CD14-positive monocyte (primary cell): ENCODE measurements around the gene SMAD6. TPM values are rescaled to one million over a fixed set of nuclear protein-coding genes. Genes with fewer than 3 reads are reported as not detected.
A peak's percentile ranks its signal among the peaks of the same experiment; 100 is the strongest.

Experiments used
- DNase-seq, 3 donors: peaks; one replicate each; pipeline ENCODE4 v3.0.0-alpha.2; 2011 to 2022
- H2AFZ ChIP-seq: 2 replicates; pipeline ENCODE4 v1.6.0; 2012; ENCODE audit warnings: mild to moderate bottlenecking, low read depth, low read length, inconsistent platforms; ENCODE audit not compliant: insufficient read depth, poor library complexity, severe bottlenecking
- H3K27ac ChIP-seq, 2 donors: 1 replicate in 1 of 2; 2 replicates in 1 of 2; pipeline ENCODE4 v1.5.1; 2012 to 2013; ENCODE audit warnings: low read length in 2 of 2, control low read depth in 1 of 2, inconsistent platforms in 1 of 2, low read depth in 1 of 2, mild to moderate bottlenecking in 1 of 2
- H3K27me3 ChIP-seq, 2 donors: one replicate each; pipeline versions ENCODE4 v1.6.0 to v1.6.1; 2011 to 2013; ENCODE audit warnings: low read length in 2 of 2; ENCODE audit not compliant: control insufficient read depth in 2 of 2, insufficient read depth in 2 of 2
- H3K36me3 ChIP-seq, 2 donors: replicated peaks in 1 of 2; 1 replicate in 1 of 2; 2 replicates in 1 of 2; pipeline versions ENCODE4 v1.5.1 to v1.6.1; 2012 to 2013; ENCODE audit warnings: low read length in 2 of 2, control low read depth in 1 of 2, inconsistent platforms in 1 of 2, mild to moderate bottlenecking in 1 of 2; ENCODE audit not compliant: insufficient read depth in 2 of 2, control insufficient read depth in 1 of 2
- H3K4me1 ChIP-seq, 2 donors: 1 replicate in 1 of 2; 2 replicates in 1 of 2; pipeline versions ENCODE4 v1.5.1 to v1.6.1; 2012 to 2013; ENCODE audit warnings: low read length in 2 of 2, control low read depth in 1 of 2, inconsistent platforms in 1 of 2, mild to moderate bottlenecking in 1 of 2, moderate library complexity in 1 of 2; ENCODE audit not compliant: insufficient read depth in 2 of 2, control insufficient read depth in 1 of 2
- H3K4me2 ChIP-seq: replicated peaks from 2 replicates; pipeline ENCODE3; 2012; ENCODE audit warnings: low read length, moderate library complexity, mild to moderate bottlenecking; ENCODE audit not compliant: poor library complexity, severe bottlenecking; ENCODE audit errors: extremely low read depth
- H3K4me3 ChIP-seq, 3 experiments: fragments of 200-600 bp in 1 of 3; sonication (generic) in 1 of 3; replicated peaks in 1 of 3; 1 replicate in 2 of 3; 2 replicates in 1 of 3; pipeline ENCODE4 v1.5.1; 2011 to 2013; ENCODE audit warnings: low read length in 3 of 3, mild to moderate bottlenecking in 3 of 3, control low read depth in 2 of 3, low read depth in 2 of 3, inconsistent platforms in 1 of 3, moderate library complexity in 1 of 3
- H3K79me2 ChIP-seq: 2 replicates; pipeline ENCODE4 v1.6.0; 2012; ENCODE audit warnings: mild to moderate bottlenecking, control low read depth, inconsistent platforms, low read length, moderate library complexity; ENCODE audit not compliant: insufficient read depth
- H3K9ac ChIP-seq: 2 replicates; pipeline ENCODE4 v1.6.0; 2017; ENCODE audit warnings: low read length, mild to moderate bottlenecking; ENCODE audit not compliant: insufficient read depth, poor library complexity, severe bottlenecking
- H3K9me3 ChIP-seq, 2 donors: replicated peaks in 1 of 2; 1 replicate in 1 of 2; 2 replicates in 1 of 2; pipeline versions ENCODE4 v1.5.1 to v1.6.1; 2012 to 2013; ENCODE audit warnings: low read length in 2 of 2, control low read depth in 1 of 2; ENCODE audit not compliant: control insufficient read depth in 1 of 2, insufficient read depth in 1 of 2
- H4K20me1 ChIP-seq: 2 replicates; pipeline ENCODE4 v1.6.0; 2012; ENCODE audit warnings: mild to moderate bottlenecking, low read length, control low read depth, moderate library complexity; ENCODE audit not compliant: insufficient read depth
- H3K27ac Mint-ChIP-seq, 7 donors: one replicate each; pipeline ENCODE4 v1.8.0; 2020; ENCODE audit warnings: mild to moderate bottlenecking in 7 of 7, mixed read lengths in 7 of 7, moderate library complexity in 6 of 7, inconsistent platforms in 2 of 7
- H3K27me3 Mint-ChIP-seq, 3 donors: one replicate each; pipeline ENCODE4 v1.8.0; 2021 to 2022; ENCODE audit warnings: low read depth in 3 of 3, mild to moderate bottlenecking in 3 of 3, mixed read lengths in 3 of 3, moderate library complexity in 3 of 3, inconsistent platforms in 1 of 3
- H3K36me3 Mint-ChIP-seq, 2 donors: one replicate each; pipeline ENCODE4 v1.8.0; 2020; ENCODE audit warnings: mixed read lengths in 2 of 2, inconsistent platforms in 1 of 2, mild to moderate bottlenecking in 1 of 2
- H3K4me1 Mint-ChIP-seq: one replicate; pipeline ENCODE4 v1.8.0; 2020; ENCODE audit warnings: mild to moderate bottlenecking, mixed read lengths
- H3K4me3 Mint-ChIP-seq, 2 donors: one replicate each; pipeline ENCODE4 v1.8.0; 2020; ENCODE audit warnings: mild to moderate bottlenecking in 2 of 2, mixed read lengths in 2 of 2, moderate library complexity in 1 of 2
- H3K9me3 Mint-ChIP-seq, 7 donors: one replicate each; pipeline ENCODE4 v1.8.0; 2020 to 2022; ENCODE audit warnings: mixed read lengths in 7 of 7, mild to moderate bottlenecking in 6 of 7, moderate library complexity in 6 of 7, inconsistent platforms in 2 of 7
- WGBS: methylation state at CpG from one replicate; pipeline ENCODE4 v1.1.5; 2013; ENCODE audit warnings: missing lambda C conversion rate; ENCODE audit not compliant: insufficient coverage; 5-methylcytosine and 5-hydroxymethylcytosine counted together
- intact Hi-C, 2 donors: fragments of 100-400 bp; cut with micrococcal nuclease; formaldehyde crosslinking; loops; one replicate each; pipeline versions ENCODE4 v1.15.0 to v1.15.1; 2023
- polyA plus RNA-seq, 3 donors: library from polyadenylated mRNA; depleted of rRNA in 1 of 3; unstranded in 2 of 3; stranded (reverse) in 1 of 3; fragments of 300-500 nt in 2 of 3; fragments of >200 nt in 1 of 3; fragmentation: Illumina TruSeq in 2 of 3; gene quantifications; 1 replicate in 2 of 3; 2 replicates in 1 of 3; pipeline ENCODE4 v1.2.3, GENCODE V29; 2012 to 2021
- TF ChIP-seq, protein P1 (sequence below): fragments of 200-600 bp; IDR thresholded peaks from one replicate; pipeline ENCODE4 v1.8.0; 2022; ENCODE audit warnings: antibody characterized with exemption, mild to moderate bottlenecking

The SMAD6 gene
- polyA plus RNA-seq, 3 donors: 0.31 TPM; not detected in 2

DNA sequence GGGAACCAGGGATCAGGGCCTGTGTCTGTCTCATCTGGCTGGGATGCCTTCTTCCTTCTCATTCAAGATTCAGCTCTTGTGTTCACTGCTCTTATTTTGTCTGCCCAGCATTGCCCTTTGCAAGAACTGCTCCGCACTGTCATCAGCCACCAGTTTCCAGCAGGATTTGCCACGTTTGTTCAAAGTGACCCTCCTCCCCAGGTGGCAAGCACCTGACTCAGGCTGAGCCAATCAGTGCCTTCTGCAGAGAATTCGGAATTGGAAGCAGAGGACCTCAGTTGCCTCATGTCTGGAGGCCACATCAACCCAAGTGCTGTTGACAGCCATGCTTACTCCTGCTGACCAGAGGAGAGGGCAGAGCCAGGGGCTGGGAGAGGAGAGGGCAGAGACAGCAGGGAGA, 124.5 kb downstream of the SMAD6 start:
- H3K36me3 Mint-ChIP-seq: no peaks in the 10 kb centered on the region
- H3K4me3 ChIP-seq: no peak overlapping the region
- H3K27ac Mint-ChIP-seq: peak overlapping the region in 1 of 7 donors; percentile 38
- TF ChIP-seq, protein P1, sequence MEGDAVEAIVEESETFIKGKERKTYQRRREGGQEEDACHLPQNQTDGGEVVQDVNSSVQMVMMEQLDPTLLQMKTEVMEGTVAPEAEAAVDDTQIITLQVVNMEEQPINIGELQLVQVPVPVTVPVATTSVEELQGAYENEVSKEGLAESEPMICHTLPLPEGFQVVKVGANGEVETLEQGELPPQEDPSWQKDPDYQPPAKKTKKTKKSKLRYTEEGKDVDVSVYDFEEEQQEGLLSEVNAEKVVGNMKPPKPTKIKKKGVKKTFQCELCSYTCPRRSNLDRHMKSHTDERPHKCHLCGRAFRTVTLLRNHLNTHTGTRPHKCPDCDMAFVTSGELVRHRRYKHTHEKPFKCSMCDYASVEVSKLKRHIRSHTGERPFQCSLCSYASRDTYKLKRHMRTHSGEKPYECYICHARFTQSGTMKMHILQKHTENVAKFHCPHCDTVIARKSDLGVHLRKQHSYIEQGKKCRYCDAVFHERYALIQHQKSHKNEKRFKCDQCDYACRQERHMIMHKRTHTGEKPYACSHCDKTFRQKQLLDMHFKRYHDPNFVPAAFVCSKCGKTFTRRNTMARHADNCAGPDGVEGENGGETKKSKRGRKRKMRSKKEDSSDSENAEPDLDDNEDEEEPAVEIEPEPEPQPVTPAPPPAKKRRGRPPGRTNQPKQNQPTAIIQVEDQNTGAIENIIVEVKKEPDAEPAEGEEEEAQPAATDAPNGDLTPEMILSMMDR: no peak
- intact Hi-C loops: no loop called here
- no peak overlapping the region for H3K27ac ChIP-seq
- no peaks in the 10 kb centered on the region for H3K27me3 Mint-ChIP-seq
- H4K20me1 ChIP-seq: no peaks in the 10 kb centered on the region
- H3K27me3 ChIP-seq: no peaks in the 10 kb centered on the region
- no peaks in the 10 kb centered on the region for H3K9me3 ChIP-seq
- H3K4me1 ChIP-seq: peaks cover 10 to 15% of the 10 kb centered on the region in 2 donors
- no peak overlapping the region for H3K4me3 Mint-ChIP-seq
- no peak overlapping the region for H2AFZ ChIP-seq
- no peak overlapping the region for H3K4me2 ChIP-seq
- no peak overlapping the region for H3K9ac ChIP-seq
- H3K79me2 ChIP-seq: no peaks in the 10 kb centered on the region
- no peak for DNase-seq
- H3K36me3 ChIP-seq: no peaks in the 10 kb centered on the region
- peaks cover 16% of the 10 kb centered on the region for H3K4me1 Mint-ChIP-seq
- WGBS: 95% methylated on average over 3 of the region's 3 CpGs
- peaks cover 0 to 2% (median 0%) of the 10 kb centered on the region in 7 donors for H3K9me3 Mint-ChIP-seq

DNA sequence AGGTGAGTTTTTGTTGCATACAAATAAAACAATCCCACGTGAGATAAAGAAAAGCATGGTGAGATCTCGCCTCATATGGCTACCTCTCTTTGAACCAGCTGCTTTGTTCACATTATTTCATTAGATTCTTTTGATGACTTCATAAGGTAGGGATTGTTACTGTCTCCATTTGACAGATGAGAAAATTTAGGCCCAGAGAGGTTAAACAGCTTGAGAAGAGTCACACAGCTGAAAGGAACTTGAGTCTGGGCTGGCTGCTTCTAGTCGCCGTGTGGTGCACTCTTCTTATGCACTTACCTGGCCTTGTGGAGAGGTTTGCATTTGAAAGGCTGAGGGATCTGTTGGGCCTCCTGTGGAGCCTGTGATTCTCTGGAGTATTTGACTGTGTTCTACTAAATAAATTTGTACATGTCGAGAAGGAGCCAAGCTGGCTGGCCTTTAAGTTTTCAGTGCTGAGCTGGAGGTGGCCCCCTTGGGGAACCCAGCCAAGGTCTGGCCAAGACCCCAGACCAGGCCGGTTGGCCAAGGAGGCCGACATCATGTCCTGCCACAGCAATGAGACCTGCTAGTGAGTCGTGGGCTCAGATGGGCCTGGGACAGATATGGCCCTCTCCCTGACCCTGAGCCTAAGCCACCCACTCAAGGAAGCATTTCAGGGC, 125.1 kb downstream of the SMAD6 start:
- Histone ChIP-seq H3K4me1 (peaks cover 17 to 22% of the 10 kb centered on the region in 2 donors), H2AFZ (no peak overlapping the region), H3K27me3 (no peaks in the 10 kb centered on the region), H3K36me3 (no peaks in the 10 kb centered on the region), H3K9me3 (no peaks in the 10 kb centered on the region), H3K4me2 (no peak overlapping the region), H3K79me2 (no peaks in the 10 kb centered on the region), H3K27ac (no peak overlapping the region), H3K4me3 (no peak overlapping the region), H3K9ac (no peak overlapping the region), H4K20me1 (no peaks in the 10 kb centered on the region)
- 94% methylated on average over 4 of the region's 8 CpGs for WGBS
- peaks cover 23% of the 10 kb centered on the region for H3K4me1 Mint-ChIP-seq
- H3K27ac Mint-ChIP-seq: no peak overlapping the region
- H3K9me3 Mint-ChIP-seq: peaks cover 0 to 2% (median 0%) of the 10 kb centered on the region in 7 donors
- intact Hi-C loops: no loop called here
- no peaks in the 10 kb centered on the region for H3K36me3 Mint-ChIP-seq
- DNase-seq: no peak
- TF ChIP-seq, protein P1: no peak
- no peaks in the 10 kb centered on the region for H3K27me3 Mint-ChIP-seq
- H3K4me3 Mint-ChIP-seq: no peak overlapping the region
